ENCODE data around the gene IL10RB. TPM values are rescaled to one million over a fixed set of nuclear protein-coding genes. Genes with fewer than 3 reads are reported as not detected.
A peak's percentile ranks its signal among the peaks of the same experiment; 100 is the strongest.

Gene IL10RB
- total and polyA plus RNA-seq, 4 donors = 26.7 to 89.1 (median 42.9) TPM

DNA sequence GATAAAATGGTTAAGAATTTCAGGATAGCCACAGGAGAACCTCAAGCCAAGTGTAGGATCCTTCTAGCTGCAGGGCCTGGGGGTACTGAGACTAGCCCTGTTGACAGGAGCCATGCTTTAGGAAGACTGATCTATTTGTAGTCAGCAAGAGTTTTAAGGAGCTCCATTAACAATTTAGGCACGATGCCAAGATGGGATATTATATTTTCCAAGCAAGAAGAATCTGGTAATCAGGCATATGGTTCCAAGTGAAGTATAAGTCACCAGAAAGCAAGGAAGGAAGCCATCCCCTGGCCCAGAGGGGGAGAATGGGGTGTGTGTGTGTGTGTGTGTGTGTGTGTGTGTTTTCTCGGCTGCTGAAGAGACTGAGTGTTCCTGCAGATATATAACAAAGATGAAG is 29.4 kb upstream of the IL10RB start:
- peak in 2 of 3 donors; percentile 49 to 75 for DNase-seq
- H3K27ac ChIP-seq (ENCODE audit: low read depth in 1 of 2, low read length in 1 of 2) = no peak overlapping the region
- no peaks in the 10 kb centered on the region for H3K9me3 ChIP-seq (ENCODE audit: control insufficient read depth in 4 of 4, insufficient read depth in 3 of 4, low read length in 3 of 4)
- no peaks in the 10 kb centered on the region for H3K36me3 ChIP-seq (ENCODE audit: control insufficient read depth in 4 of 4, insufficient read depth in 4 of 4, low read length in 4 of 4)
- H3K27me3 ChIP-seq (ENCODE audit: control insufficient read depth in 3 of 3, insufficient read depth in 3 of 3, low read length in 2 of 3) = no peaks in the 10 kb centered on the region
- no peak overlapping the region for H3K4me3 ChIP-seq
- H3K4me1 ChIP-seq (ENCODE audit: control insufficient read depth in 5 of 5, insufficient read depth in 5 of 5, low read length in 5 of 5) = peaks cover 0 to 15% (median 0%) of the 10 kb centered on the region in 5 donors
- TF ChIP-seq, protein P1, sequence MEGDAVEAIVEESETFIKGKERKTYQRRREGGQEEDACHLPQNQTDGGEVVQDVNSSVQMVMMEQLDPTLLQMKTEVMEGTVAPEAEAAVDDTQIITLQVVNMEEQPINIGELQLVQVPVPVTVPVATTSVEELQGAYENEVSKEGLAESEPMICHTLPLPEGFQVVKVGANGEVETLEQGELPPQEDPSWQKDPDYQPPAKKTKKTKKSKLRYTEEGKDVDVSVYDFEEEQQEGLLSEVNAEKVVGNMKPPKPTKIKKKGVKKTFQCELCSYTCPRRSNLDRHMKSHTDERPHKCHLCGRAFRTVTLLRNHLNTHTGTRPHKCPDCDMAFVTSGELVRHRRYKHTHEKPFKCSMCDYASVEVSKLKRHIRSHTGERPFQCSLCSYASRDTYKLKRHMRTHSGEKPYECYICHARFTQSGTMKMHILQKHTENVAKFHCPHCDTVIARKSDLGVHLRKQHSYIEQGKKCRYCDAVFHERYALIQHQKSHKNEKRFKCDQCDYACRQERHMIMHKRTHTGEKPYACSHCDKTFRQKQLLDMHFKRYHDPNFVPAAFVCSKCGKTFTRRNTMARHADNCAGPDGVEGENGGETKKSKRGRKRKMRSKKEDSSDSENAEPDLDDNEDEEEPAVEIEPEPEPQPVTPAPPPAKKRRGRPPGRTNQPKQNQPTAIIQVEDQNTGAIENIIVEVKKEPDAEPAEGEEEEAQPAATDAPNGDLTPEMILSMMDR (IDR thresholded peaks at IDR 0.05; ENCODE audit: control extremely low read depth, extremely low read depth) = no peak
- ATAC-seq (ENCODE audit: insufficient read depth, low FRiP score) = no peak
- 67 to 80% methylated on average over 2 of the region's 2 CpGs for WGBS, 2 donors
- H3K9ac ChIP-seq (ENCODE audit: insufficient read depth in 1 of 2, low read length in 2 of 2) = no peak overlapping the region

DNA sequence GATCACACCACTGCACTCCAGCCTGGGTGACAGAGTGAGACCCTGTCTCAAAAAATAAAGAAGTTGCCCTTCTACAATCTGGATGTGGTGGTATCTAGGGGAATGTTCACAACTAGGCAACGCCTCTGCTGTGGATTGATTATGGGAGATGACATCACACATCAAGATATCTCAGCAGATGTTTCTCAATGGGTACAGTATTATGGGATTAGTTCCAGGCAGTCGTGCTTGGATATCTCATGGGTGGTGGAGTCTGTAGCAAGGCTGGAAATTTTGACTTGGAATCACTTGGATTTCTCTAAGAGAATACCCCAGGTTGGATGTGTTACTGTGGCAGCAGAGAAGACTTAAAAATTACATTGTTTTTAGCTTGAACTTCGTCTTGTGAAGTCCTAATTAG is 28.7 kb upstream of the IL10RB start:
- no peaks in the 10 kb centered on the region for H3K9me3 ChIP-seq (ENCODE audit: control insufficient read depth in 4 of 4, insufficient read depth in 3 of 4, low read length in 3 of 4)
- no peak overlapping the region for H3K27ac ChIP-seq (ENCODE audit: low read depth in 1 of 2, low read length in 1 of 2)
- no peak for DNase-seq
- no peak overlapping the region for H3K4me3 ChIP-seq
- WGBS, 2 donors = 85 to 86% methylated on average over 3 of the region's 3 CpGs
- H3K9ac ChIP-seq (ENCODE audit: insufficient read depth in 1 of 2, low read length in 2 of 2) = no peak overlapping the region
- no peak for ATAC-seq (ENCODE audit: insufficient read depth, low FRiP score)
- no peaks in the 10 kb centered on the region for H3K27me3 ChIP-seq (ENCODE audit: control insufficient read depth in 3 of 3, insufficient read depth in 3 of 3, low read length in 2 of 3)
- TF ChIP-seq, protein P1 (IDR thresholded peaks at IDR 0.05; ENCODE audit: control extremely low read depth, extremely low read depth) = no peak
- H3K36me3 ChIP-seq (ENCODE audit: control insufficient read depth in 4 of 4, insufficient read depth in 4 of 4, low read length in 4 of 4) = peaks cover 0 to 2% (median 0%) of the 10 kb centered on the region in 4 donors
- peaks cover 0 to 16% (median 0%) of the 10 kb centered on the region in 5 donors for H3K4me1 ChIP-seq (ENCODE audit: control insufficient read depth in 5 of 5, insufficient read depth in 5 of 5, low read length in 5 of 5)

DNA sequence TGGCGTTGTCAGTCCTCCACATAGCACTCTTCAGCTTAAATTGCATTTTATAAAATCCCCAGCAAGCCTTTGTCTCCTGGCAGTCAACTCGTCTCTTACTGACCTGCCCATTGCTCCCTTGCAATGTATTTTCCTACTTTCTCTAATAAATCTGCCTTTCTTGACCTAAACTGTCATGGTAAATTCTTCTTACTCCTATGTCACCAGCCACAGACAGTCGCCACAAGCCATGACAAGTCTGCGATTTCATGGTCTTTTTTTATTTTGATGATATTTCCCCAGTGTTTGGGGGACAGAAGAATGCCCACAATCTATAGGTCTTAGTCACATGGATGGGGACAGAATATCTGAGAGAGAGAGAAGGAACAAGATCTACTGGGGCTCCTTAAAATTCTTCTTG is 28.0 kb upstream of the IL10RB start:
- ATAC-seq (ENCODE audit: insufficient read depth, low FRiP score) (no peak), DNase-seq (no peak)
- peaks cover 0 to 2% (median 0%) of the 10 kb centered on the region in 4 donors for H3K36me3 ChIP-seq (ENCODE audit: control insufficient read depth in 4 of 4, insufficient read depth in 4 of 4, low read length in 4 of 4)
- H3K9me3 ChIP-seq (ENCODE audit: control insufficient read depth in 4 of 4, insufficient read depth in 3 of 4, low read length in 3 of 4) = no peaks in the 10 kb centered on the region
- no peak overlapping the region for H3K9ac ChIP-seq (ENCODE audit: insufficient read depth in 1 of 2, low read length in 2 of 2)
- no peak overlapping the region for H3K4me3 ChIP-seq
- peaks cover 0 to 16% (median 0%) of the 10 kb centered on the region in 5 donors for H3K4me1 ChIP-seq (ENCODE audit: control insufficient read depth in 5 of 5, insufficient read depth in 5 of 5, low read length in 5 of 5)
- peak overlapping the region in 1 of 2 donors; percentile 39 for H3K27ac ChIP-seq (ENCODE audit: low read depth in 1 of 2, low read length in 1 of 2)
- WGBS, 2 donors = 86 to 90% methylated on average over 4 of the region's 4 CpGs
- TF ChIP-seq, protein P1 (IDR thresholded peaks at IDR 0.05; ENCODE audit: control extremely low read depth, extremely low read depth) = no peak
- H3K27me3 ChIP-seq (ENCODE audit: control insufficient read depth in 3 of 3, insufficient read depth in 3 of 3, low read length in 2 of 3) = no peaks in the 10 kb centered on the region
